Measurements from ENCODE around the gene SLC16A6.
"Not testable (repeated sequence)": the region's sequence is repeated elsewhere in the genome, so short reads cannot be mapped to it uniquely, and the experiment has no call there.

- not testable (repeated sequence) for TF ChIP-seq EZH2 (IDR thresholded peaks at IDR 0.05; ENCODE audit: insufficient read depth, poor library complexity, severe bottlenecking); EZH2phosphoT487 (IDR thresholded peaks at IDR 0.05; ENCODE audit: insufficient read depth, low read depth)
These were observed 28.5 kb downstream of the SLC16A6 start for GRCh38 chr17:68262467-68262866.

Data from GM23248 (cell line).